Tibial nerve (tissue), 4 donors: ENCODE data around the gene RETREG2.

Experiments used
- EP300 ChIP-seq, 2 donors: sonication (generic); formaldehyde crosslinking; IDR thresholded peaks; one replicate each; pipeline ENCODE4 v1.6.1; 2017; ENCODE audit warnings: antibody characterized with exemption in 2 of 2, mild to moderate bottlenecking in 1 of 2
- POLR2A ChIP-seq, 2 donors: fragments of 450-650 bp; IDR thresholded peaks; one replicate each; pipeline ENCODE4 v1.6.1; 2017; ENCODE audit warnings: antibody characterized with exemption in 2 of 2, mild to moderate bottlenecking in 2 of 2, moderate library complexity in 2 of 2
- TF ChIP-seq, protein P1 (sequence below), 5 experiments: fragments of 200-600 bp in 3 of 5; fragments of 450-650 bp in 2 of 5; sonication (generic) in 3 of 5; IDR thresholded peaks; one replicate each; pipeline ENCODE4 v1.5.1; 2016 to 2019; ENCODE audit warnings: antibody characterized with exemption in 5 of 5, mild to moderate bottlenecking in 3 of 5, moderate library complexity in 2 of 5

DNA sequence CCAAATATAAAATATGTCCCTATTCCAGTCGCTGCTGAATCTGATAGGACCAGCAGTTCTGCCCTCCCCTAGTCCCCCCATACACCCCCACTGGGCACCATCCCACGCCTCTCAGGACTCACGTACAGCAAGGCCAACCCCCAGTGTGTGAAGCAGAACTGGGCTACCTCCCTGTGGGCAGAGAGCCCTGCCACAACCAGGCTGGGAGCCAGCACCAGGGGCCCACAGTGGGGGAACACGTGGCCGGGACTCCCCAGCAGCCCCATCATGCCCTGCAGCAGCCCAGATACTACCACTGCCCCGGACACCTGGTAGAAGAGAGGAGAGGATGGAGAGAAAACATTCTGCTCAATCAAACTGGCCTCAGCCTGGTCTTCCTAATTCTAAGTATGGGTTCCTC lies 9.5 kb upstream of the RETREG2 start:
- TF ChIP-seq, protein P1, sequence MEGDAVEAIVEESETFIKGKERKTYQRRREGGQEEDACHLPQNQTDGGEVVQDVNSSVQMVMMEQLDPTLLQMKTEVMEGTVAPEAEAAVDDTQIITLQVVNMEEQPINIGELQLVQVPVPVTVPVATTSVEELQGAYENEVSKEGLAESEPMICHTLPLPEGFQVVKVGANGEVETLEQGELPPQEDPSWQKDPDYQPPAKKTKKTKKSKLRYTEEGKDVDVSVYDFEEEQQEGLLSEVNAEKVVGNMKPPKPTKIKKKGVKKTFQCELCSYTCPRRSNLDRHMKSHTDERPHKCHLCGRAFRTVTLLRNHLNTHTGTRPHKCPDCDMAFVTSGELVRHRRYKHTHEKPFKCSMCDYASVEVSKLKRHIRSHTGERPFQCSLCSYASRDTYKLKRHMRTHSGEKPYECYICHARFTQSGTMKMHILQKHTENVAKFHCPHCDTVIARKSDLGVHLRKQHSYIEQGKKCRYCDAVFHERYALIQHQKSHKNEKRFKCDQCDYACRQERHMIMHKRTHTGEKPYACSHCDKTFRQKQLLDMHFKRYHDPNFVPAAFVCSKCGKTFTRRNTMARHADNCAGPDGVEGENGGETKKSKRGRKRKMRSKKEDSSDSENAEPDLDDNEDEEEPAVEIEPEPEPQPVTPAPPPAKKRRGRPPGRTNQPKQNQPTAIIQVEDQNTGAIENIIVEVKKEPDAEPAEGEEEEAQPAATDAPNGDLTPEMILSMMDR (IDR thresholded peaks at IDR 0.05) = no peak
- TF ChIP-seq POLR2A (IDR thresholded peaks at IDR 0.05) (no peak), EP300 (IDR thresholded peaks at IDR 0.05) (no peak)
